ENCODE results near the gene GFM1. TPM values are rescaled to one million over a fixed set of nuclear protein-coding genes. Genes with fewer than 3 reads are reported as not detected.

The GFM1 gene
- total RNA-seq, 1 experiment from 2014 or later, result 66.7 TPM

- DNase-seq (ENCODE audit: low spot score), result peak; percentile 93
- in situ Hi-C loops (cut with HindIII; ENCODE audit: low sequenced_read_pairs), result loop anchor here (10.0 kb wide), 1 partner anchor 87 kb away; the partner anchor contains the start of gene MFSD1
These were observed 73.2 kb downstream of the GFM1 start for GRCh38 chr3:158717576-158717975.

GRCh38 chr3:158718490-158719170 is 74.3 kb downstream of the GFM1 start:
- in situ Hi-C loops (cut with HindIII; ENCODE audit: low sequenced_read_pairs), result loop anchor here (10.0 kb wide), 1 partner anchor 86 kb away; the partner anchor contains the start of gene MFSD1
- peak; percentile 53 for DNase-seq (ENCODE audit: low spot score)

GRCh38 chr3:158722108-158722507 is 77.8 kb downstream of the GFM1 start:
- in situ Hi-C loops (cut with HindIII; ENCODE audit: low sequenced_read_pairs), result no loop called here
- DNase-seq (ENCODE audit: low spot score), result no peak

- no peak for DNase-seq (ENCODE audit: low spot score)
- in situ Hi-C loops (cut with HindIII; ENCODE audit: low sequenced_read_pairs), result no loop called here
These were observed 79.7 kb downstream of the GFM1 start for GRCh38 chr3:158723991-158724390.

GRCh38 chr3:158725348-158726011 is 81.2 kb downstream of the GFM1 start:
- in situ Hi-C loops (cut with HindIII; ENCODE audit: low sequenced_read_pairs), result no loop called here
- DNase-seq (ENCODE audit: low spot score), result no peak

- in situ Hi-C loops (cut with HindIII; ENCODE audit: low sequenced_read_pairs), result no loop called here
- peak; percentile 83 for DNase-seq (ENCODE audit: low spot score)
These were observed 83.1 kb downstream of the GFM1 start for GRCh38 chr3:158727206-158728060.

- in situ Hi-C loops (cut with HindIII; ENCODE audit: low sequenced_read_pairs), result no loop called here
- DNase-seq (ENCODE audit: low spot score), result no peak
These were observed 83.7 kb downstream of the GFM1 start for GRCh38 chr3:158728061-158728377.

- in situ Hi-C loops (cut with HindIII; ENCODE audit: low sequenced_read_pairs), result no loop called here
These were observed 84.5 kb downstream of the GFM1 start for GRCh38 chr3:158728851-158729250.

GRCh38 chr3:158731486-158731885 is 87.2 kb downstream of the GFM1 start:
- in situ Hi-C loops (cut with HindIII; ENCODE audit: low sequenced_read_pairs), result no loop called here
- no peak for DNase-seq (ENCODE audit: low spot score)

More at GRCh38 chr3:158728851-158729250, 84.5 kb downstream of the GFM1 start:
- no peak for DNase-seq (ENCODE audit: low spot score)

- DNase-seq (ENCODE audit: low spot score), result peak; percentile 66
These were observed 87.9 kb downstream of the GFM1 start, which contains the start of gene RARRES1 for GRCh38 chr3:158731938-158732855. Gene RARRES1 (minus strand): TSS chr3:158732457. CDS start chr3:158732415, 42 bp downstream.

GRCh38 chr3:158732856-158733200 is 88.5 kb downstream of the GFM1 start:
- no peak for DNase-seq (ENCODE audit: low spot score)
- in situ Hi-C loops (cut with HindIII; ENCODE audit: low sequenced_read_pairs), result no loop called here

More at GRCh38 chr3:158731938-158732855, 87.9 kb downstream of the GFM1 start, which contains the start of gene RARRES1:
- in situ Hi-C loops (cut with HindIII; ENCODE audit: low sequenced_read_pairs), result no loop called here

GRCh38 chr3:158733656-158734055 is 89.3 kb downstream of the GFM1 start:
- in situ Hi-C loops (cut with HindIII; ENCODE audit: low sequenced_read_pairs), result no loop called here
- DNase-seq (ENCODE audit: low spot score), result no peak

- in situ Hi-C loops (cut with HindIII; ENCODE audit: low sequenced_read_pairs), result no loop called here
- DNase-seq (ENCODE audit: low spot score), result no peak
These were observed 91.1 kb downstream of the GFM1 start for GRCh38 chr3:158735296-158736033.

GRCh38 chr3:158737410-158737809 is 93.1 kb downstream of the GFM1 start:
- in situ Hi-C loops (cut with HindIII; ENCODE audit: low sequenced_read_pairs), result no loop called here
- DNase-seq (ENCODE audit: low spot score), result no peak

GRCh38 chr3:158737976-158738615 is 93.8 kb downstream of the GFM1 start:
- in situ Hi-C loops (cut with HindIII; ENCODE audit: low sequenced_read_pairs), result no loop called here
- DNase-seq (ENCODE audit: low spot score), result no peak

- DNase-seq (ENCODE audit: low spot score), result no peak
- in situ Hi-C loops (cut with HindIII; ENCODE audit: low sequenced_read_pairs), result no loop called here
These were observed 94.3 kb downstream of the GFM1 start for GRCh38 chr3:158738653-158739052.

GRCh38 chr3:158739078-158739477 is 94.8 kb downstream of the GFM1 start:
- in situ Hi-C loops (cut with HindIII; ENCODE audit: low sequenced_read_pairs), result no loop called here
- no peak for DNase-seq (ENCODE audit: low spot score)

GRCh38 chr3:158739661-158740060 is 95.3 kb downstream of the GFM1 start:
- in situ Hi-C loops (cut with HindIII; ENCODE audit: low sequenced_read_pairs), result no loop called here

More at GRCh38 chr3:158739661-158740060, 95.3 kb downstream of the GFM1 start:
- DNase-seq (ENCODE audit: low spot score), result no peak

All from G401 (cell line).